Measurements from ENCODE around the gene ARHGEF25.

ARHGEF25 gene

DNA sequence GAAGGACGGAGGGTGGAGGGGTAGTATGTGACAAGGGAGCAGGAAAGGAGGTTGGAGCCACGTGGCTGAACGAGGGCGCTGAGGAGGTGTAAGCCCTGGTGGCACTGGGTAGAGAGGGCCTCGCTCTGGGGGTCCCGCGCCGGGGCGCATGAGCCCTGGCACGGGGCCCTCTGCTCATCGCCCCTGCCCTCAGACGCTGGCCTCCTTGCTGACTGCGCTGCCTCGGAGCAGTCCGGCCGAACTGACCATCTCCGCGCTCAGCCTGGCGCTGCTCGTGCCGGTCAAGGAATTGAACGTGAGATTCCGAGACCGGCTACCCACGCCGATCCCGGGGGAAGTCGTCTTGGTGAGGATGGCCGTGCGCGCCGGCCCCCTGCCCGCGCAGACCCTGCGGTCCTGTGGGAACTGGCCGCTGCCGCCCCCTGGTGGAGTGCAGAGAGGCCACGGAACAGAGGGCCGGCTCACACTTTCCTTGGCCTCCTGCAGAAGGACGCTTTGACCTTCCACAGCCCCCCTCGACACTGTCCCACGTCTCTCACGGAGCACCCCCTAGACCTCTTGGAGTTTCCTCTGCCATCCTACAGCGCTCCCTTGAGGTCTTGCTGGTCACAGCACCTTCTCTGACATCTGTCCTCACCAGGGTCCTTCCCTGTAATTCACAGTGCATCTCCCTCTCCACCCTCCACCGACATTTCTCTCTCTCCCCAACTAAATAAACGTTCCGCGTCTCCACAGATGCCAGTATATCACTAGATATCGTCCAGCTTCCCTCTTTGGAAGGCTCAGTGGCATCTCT, 10.5 kb downstream of the ARHGEF25 start:
- peak; percentile 91 for TF ChIP-seq CTCF (IDR thresholded peaks at IDR 0.05; ENCODE audit: insufficient read depth, low read length)
- no peak for TF ChIP-seq REST (IDR thresholded peaks at IDR 0.05; ENCODE audit: insufficient replicate concordance, low read depth)
- peak in 1 of 2 experiments; percentile 36 for DNase-seq (ENCODE audit: low read depth in 1 of 2, low spot score in 1 of 2)
- Histone ChIP-seq H3K27ac (replicated peaks) (no peak overlapping the region), H3K4me3 (replicated peaks; ENCODE audit: insufficient read depth, low read length) (peak overlapping the region; percentile 24), H3K27me3 (ENCODE audit: insufficient read depth, poor library complexity, severe bottlenecking) (peaks cover 65% of the 10 kb centered on the region)

GRCh38 chr12:57622293-57623245, 11.3 kb downstream of the ARHGEF25 start:
- H3K27ac ChIP-seq (replicated peaks), result no peak overlapping the region
- no peak overlapping the region for H3K4me3 ChIP-seq (replicated peaks; ENCODE audit: insufficient read depth, low read length)
- no peak for TF ChIP-seq REST (IDR thresholded peaks at IDR 0.05; ENCODE audit: insufficient replicate concordance, low read depth)
- TF ChIP-seq CTCF (IDR thresholded peaks at IDR 0.05; ENCODE audit: insufficient read depth, low read length), result no peak
- no peak for TF ChIP-seq GABPA (IDR thresholded peaks at IDR 0.05; ENCODE audit: low read depth)
- TF ChIP-seq SPI1 (IDR thresholded peaks at IDR 0.05; ENCODE audit: borderline replicate concordance, low read depth), result no peak
- no peak for TF ChIP-seq POLR2AphosphoS5 (IDR thresholded peaks at IDR 0.05; ENCODE audit: low read depth)
- no peak for DNase-seq (ENCODE audit: low read depth in 1 of 2, low spot score in 1 of 2)
- peaks cover 72% of the 10 kb centered on the region for H3K27me3 ChIP-seq (ENCODE audit: insufficient read depth, poor library complexity, severe bottlenecking)

- DNase-seq (ENCODE audit: low read depth in 1 of 2, low spot score in 1 of 2), result no peak
- no peak for TF ChIP-seq SPI1 (IDR thresholded peaks at IDR 0.05; ENCODE audit: borderline replicate concordance, low read depth)
- Histone ChIP-seq H3K27me3 (ENCODE audit: insufficient read depth, poor library complexity, severe bottlenecking) (peaks cover 72% of the 10 kb centered on the region), H3K4me3 (replicated peaks; ENCODE audit: insufficient read depth, low read length) (no peak overlapping the region), H3K27ac (replicated peaks) (no peak overlapping the region)
These were observed 12.2 kb downstream of the ARHGEF25 start for GRCh38 chr12:57623385-57623784.

- Histone ChIP-seq H3K27ac (replicated peaks) (no peak overlapping the region), H3K27me3 (ENCODE audit: insufficient read depth, poor library complexity, severe bottlenecking) (peaks cover 76% of the 10 kb centered on the region), H3K4me3 (replicated peaks; ENCODE audit: insufficient read depth, low read length) (no peak overlapping the region)
- no peak for DNase-seq (ENCODE audit: low read depth in 1 of 2, low spot score in 1 of 2)
- no peak for TF ChIP-seq POLR2AphosphoS5 (IDR thresholded peaks at IDR 0.05; ENCODE audit: low read depth)
- no peak for TF ChIP-seq SPI1 (IDR thresholded peaks at IDR 0.05; ENCODE audit: borderline replicate concordance, low read depth)
- no peak for TF ChIP-seq GABPA (IDR thresholded peaks at IDR 0.05; ENCODE audit: low read depth)
- no peak for TF ChIP-seq REST (IDR thresholded peaks at IDR 0.05; ENCODE audit: insufficient replicate concordance, low read depth)
- TF ChIP-seq CTCF (IDR thresholded peaks at IDR 0.05; ENCODE audit: insufficient read depth, low read length), result no peak
These were observed 12.7 kb downstream of the ARHGEF25 start for GRCh38 chr12:57623811-57624390.

All from HL-60 (cell line).